HG02642 (cell line): Measurements from ENCODE around the gene HNF1A.
"Not testable (repeated sequence)": the region's sequence is repeated elsewhere in the genome, so short reads cannot be mapped to it uniquely, and the experiment has no call there.

Experiments
- ATAC-seq: cut with Tn5 transposase; IDR thresholded peaks from one replicate; pipeline ENCODE4 v1.9.1; 2021; ENCODE audit warnings: mild to moderate bottlenecking; ENCODE audit not compliant: unreplicated experiment, poor library complexity

Gene HNF1A

GRCh38 chr12:121034616-121035305 is 56.4 kb downstream of the HNF1A start:
- no peak for ATAC-seq

GRCh38 chr12:121036810-121037326 is 58.5 kb downstream of the HNF1A start:
- ATAC-seq: no peak

- peak; percentile 86 for ATAC-seq
Measured at GRCh38 chr12:121038861-121039668, 60.7 kb downstream of the HNF1A start, which contains the start of gene OASL. TSS of gene OASL (minus strand) at chr12:121039246. CDS start at chr12:121038971, 275 bp downstream.

- ATAC-seq: no peak
Measured at GRCh38 chr12:121043067-121043466, 64.7 kb downstream of the HNF1A start.

- ATAC-seq: not testable (repeated sequence)
Measured at GRCh38 chr12:121047400-121047799, 69.1 kb downstream of the HNF1A start.

- no peak for ATAC-seq
Measured at GRCh38 chr12:121048442-121048841, 70.1 kb downstream of the HNF1A start.

GRCh38 chr12:121050725-121051124 is 72.4 kb downstream of the HNF1A start:
- ATAC-seq: no peak
